ENCODE results near the gene SPINK13. TPM values are rescaled to one million over a fixed set of nuclear protein-coding genes. Genes with fewer than 3 reads are reported as not detected.

The SPINK13 gene
- total and polyA plus RNA-seq, 2 of the 13 experiments (the other 11 are each of a cell fraction or from before 2014, with no cell fraction given) = not detected

- no peak for TF ChIP-seq ZUFSP (CRISPR knock-in tag; IDR thresholded peaks at IDR 0.05; ENCODE audit: borderline replicate concordance)
- TF ChIP-seq BATF2 (CRISPR knock-in tag; IDR thresholded peaks at IDR 0.05) = no peak
- no peak for TF ChIP-seq TEF (CRISPR knock-in tag; IDR thresholded peaks at IDR 0.05)
- TF ChIP-seq ZNF317 (CRISPR knock-in tag; IDR thresholded peaks at IDR 0.05) = no peak
- TF ChIP-seq HIVEP1 (CRISPR knock-in tag; IDR thresholded peaks at IDR 0.05) = no peak
- TF ChIP-seq ZBTB39 (CRISPR knock-in tag; IDR thresholded peaks at IDR 0.05) = no peak
- no peak for TF ChIP-seq FUBP1 (CRISPR knock-in tag; IDR thresholded peaks at IDR 0.05; ENCODE audit: borderline replicate concordance)
- TF ChIP-seq ZHX1 (CRISPR knock-in tag; IDR thresholded peaks at IDR 0.05; ENCODE audit: low read depth) = no peak
- no peak for TF ChIP-seq DR1 (CRISPR knock-in tag; IDR thresholded peaks at IDR 0.05)
- no peak for TF ChIP-seq ZNF546 (CRISPR knock-in tag; conservative IDR thresholded peaks at IDR 0.05)
- TF ChIP-seq RARG (CRISPR knock-in tag; IDR thresholded peaks at IDR 0.05; ENCODE audit: low read depth) = no peak
These were observed 41.2 kb downstream of the SPINK13 start (continued) for GRCh38 chr5:148309746-148310145.

Data from HepG2 (cell line).